Measurements from ENCODE around the gene RGS17.
"Not testable (repeated sequence)": the region's sequence is repeated elsewhere in the genome, so short reads cannot be mapped to it uniquely, and the experiment has no call there.

Gene RGS17

GRCh38 chr6:153110612-153111011 lies 20.5 kb downstream of the RGS17 start:
- not testable (repeated sequence) for H3K4me1 Mint-ChIP-seq (ENCODE audit: low read depth in 2 of 2); H3K36me3 Mint-ChIP-seq (ENCODE audit: insufficient read depth); H3K4me3 Mint-ChIP-seq; ATAC-seq (replicated peaks); DNase-seq; H3K27ac Mint-ChIP-seq
- Mint-ChIP-seq H3K9me3 (peaks cover 1 to 17% of the 10 kb centered on the region in 2 donors), H3K27me3 (peaks cover 9 to 37% of the 10 kb centered on the region in 2 donors)

- peaks cover 9 to 45% of the 10 kb centered on the region in 2 donors for H3K27me3 Mint-ChIP-seq
- no peaks in the 10 kb centered on the region for H3K36me3 Mint-ChIP-seq (ENCODE audit: insufficient read depth)
- H3K9me3 Mint-ChIP-seq = peaks cover 1 to 9% of the 10 kb centered on the region in 2 donors
- H3K27ac Mint-ChIP-seq = no peak overlapping the region
- DNase-seq (no peak), ATAC-seq (replicated peaks) (no peak)
- H3K4me3 Mint-ChIP-seq = no peak overlapping the region
- H3K4me1 Mint-ChIP-seq (ENCODE audit: low read depth in 2 of 2) = no peaks in the 10 kb centered on the region
Measured at GRCh38 chr6:153108315-153108714, 22.8 kb downstream of the RGS17 start.

GRCh38 chr6:153106021-153106420 lies 25.1 kb downstream of the RGS17 start:
- no peaks in the 10 kb centered on the region for H3K36me3 Mint-ChIP-seq (ENCODE audit: insufficient read depth)
- DNase-seq = no peak
- no peak overlapping the region for H3K4me3 Mint-ChIP-seq
- no peaks in the 10 kb centered on the region for H3K4me1 Mint-ChIP-seq (ENCODE audit: low read depth in 2 of 2)
- H3K27ac Mint-ChIP-seq = no peak overlapping the region
- H3K9me3 Mint-ChIP-seq = no peaks in the 10 kb centered on the region
- peaks cover 0 to 39% of the 10 kb centered on the region in 2 donors for H3K27me3 Mint-ChIP-seq
- ATAC-seq (replicated peaks) = no peak

GRCh38 chr6:153104220-153104619 lies 26.9 kb downstream of the RGS17 start:
- ATAC-seq (replicated peaks) = no peak
- no peaks in the 10 kb centered on the region for H3K9me3 Mint-ChIP-seq
- peaks cover 0 to 30% of the 10 kb centered on the region in 2 donors for H3K27me3 Mint-ChIP-seq
- H3K4me1 Mint-ChIP-seq (ENCODE audit: low read depth in 2 of 2) = no peaks in the 10 kb centered on the region
- no peak overlapping the region for H3K4me3 Mint-ChIP-seq
- DNase-seq = no peak
- no peak overlapping the region for H3K27ac Mint-ChIP-seq
- H3K36me3 Mint-ChIP-seq (ENCODE audit: insufficient read depth) = no peaks in the 10 kb centered on the region

GRCh38 chr6:153103319-153103655 lies 27.8 kb downstream of the RGS17 start:
- Mint-ChIP-seq H3K27ac (no peak overlapping the region), H3K36me3 (ENCODE audit: insufficient read depth) (no peaks in the 10 kb centered on the region), H3K27me3 (peaks cover 0 to 31% of the 10 kb centered on the region in 2 donors), H3K9me3 (no peaks in the 10 kb centered on the region), H3K4me3 (no peak overlapping the region), H3K4me1 (ENCODE audit: low read depth in 2 of 2) (no peaks in the 10 kb centered on the region)
- ATAC-seq (replicated peaks) (no peak), DNase-seq (no peak)

GRCh38 chr6:153102605-153103318 lies 28.3 kb downstream of the RGS17 start:
- Mint-ChIP-seq H3K4me3 (no peak overlapping the region), H3K9me3 (no peaks in the 10 kb centered on the region), H3K27me3 (peaks cover 0 to 31% of the 10 kb centered on the region in 2 donors), H3K27ac (no peak overlapping the region), H3K4me1 (ENCODE audit: low read depth in 2 of 2) (no peaks in the 10 kb centered on the region), H3K36me3 (ENCODE audit: insufficient read depth) (no peaks in the 10 kb centered on the region)
- no peak for DNase-seq
- ATAC-seq (replicated peaks) = no peak

- no peak for ATAC-seq (replicated peaks)
- H3K27me3 Mint-ChIP-seq = peaks cover 0 to 33% of the 10 kb centered on the region in 2 donors
- no peak overlapping the region for H3K27ac Mint-ChIP-seq
- no peak for DNase-seq
- no peaks in the 10 kb centered on the region for H3K9me3 Mint-ChIP-seq
- H3K36me3 Mint-ChIP-seq (ENCODE audit: insufficient read depth) = no peaks in the 10 kb centered on the region
- no peak overlapping the region for H3K4me3 Mint-ChIP-seq
- H3K4me1 Mint-ChIP-seq (ENCODE audit: low read depth in 2 of 2) = no peaks in the 10 kb centered on the region
Measured at GRCh38 chr6:153101461-153101860, 29.6 kb downstream of the RGS17 start.

- peaks cover 0 to 23% of the 10 kb centered on the region in 2 donors for H3K27me3 Mint-ChIP-seq
- ATAC-seq (replicated peaks) (no peak), DNase-seq (no peak)
- no peaks in the 10 kb centered on the region for H3K4me1 Mint-ChIP-seq (ENCODE audit: low read depth in 2 of 2)
- H3K36me3 Mint-ChIP-seq (ENCODE audit: insufficient read depth) = no peaks in the 10 kb centered on the region
- no peaks in the 10 kb centered on the region for H3K9me3 Mint-ChIP-seq
- no peak overlapping the region for H3K27ac Mint-ChIP-seq
- H3K4me3 Mint-ChIP-seq = peak overlapping the region; percentile 38 to 39
Measured at GRCh38 chr6:153099636-153100035, 31.4 kb downstream of the RGS17 start.

GRCh38 chr6:153096792-153097191 lies 34.3 kb downstream of the RGS17 start:
- ATAC-seq (replicated peaks) (no peak), DNase-seq (no peak)
- no peaks in the 10 kb centered on the region for H3K36me3 Mint-ChIP-seq (ENCODE audit: insufficient read depth)
- no peaks in the 10 kb centered on the region for H3K4me1 Mint-ChIP-seq (ENCODE audit: low read depth in 2 of 2)
- peaks cover 0 to 18% of the 10 kb centered on the region in 2 donors for H3K27me3 Mint-ChIP-seq
- no peaks in the 10 kb centered on the region for H3K9me3 Mint-ChIP-seq
- H3K27ac Mint-ChIP-seq = no peak overlapping the region
- no peak overlapping the region for H3K4me3 Mint-ChIP-seq

GRCh38 chr6:153096031-153096430 lies 35.1 kb downstream of the RGS17 start:
- H3K4me1 Mint-ChIP-seq (ENCODE audit: low read depth in 2 of 2) = no peaks in the 10 kb centered on the region
- H3K9me3 Mint-ChIP-seq = no peaks in the 10 kb centered on the region
- H3K4me3 Mint-ChIP-seq = no peak overlapping the region
- no peaks in the 10 kb centered on the region for H3K36me3 Mint-ChIP-seq (ENCODE audit: insufficient read depth)
- peaks cover 0 to 18% of the 10 kb centered on the region in 2 donors for H3K27me3 Mint-ChIP-seq
- ATAC-seq (replicated peaks) (no peak), DNase-seq (no peak)
- H3K27ac Mint-ChIP-seq = no peak overlapping the region

GRCh38 chr6:153092082-153093013 lies 38.7 kb downstream of the RGS17 start:
- H3K27me3 Mint-ChIP-seq = peaks cover 0 to 6% of the 10 kb centered on the region in 2 donors
- ATAC-seq (replicated peaks) (no peak), DNase-seq (no peak)
- no peaks in the 10 kb centered on the region for H3K4me1 Mint-ChIP-seq (ENCODE audit: low read depth in 2 of 2)
- no peak overlapping the region for H3K4me3 Mint-ChIP-seq
- no peak overlapping the region for H3K27ac Mint-ChIP-seq
- no peaks in the 10 kb centered on the region for H3K9me3 Mint-ChIP-seq
- H3K36me3 Mint-ChIP-seq (ENCODE audit: insufficient read depth) = no peaks in the 10 kb centered on the region

GRCh38 chr6:153090241-153090930 lies 40.7 kb downstream of the RGS17 start:
- no peaks in the 10 kb centered on the region for H3K4me1 Mint-ChIP-seq (ENCODE audit: low read depth in 2 of 2)
- no peak overlapping the region for H3K4me3 Mint-ChIP-seq
- H3K27me3 Mint-ChIP-seq = peaks cover 0 to 7% of the 10 kb centered on the region in 2 donors
- ATAC-seq (replicated peaks) = no peak
- no peak overlapping the region for H3K27ac Mint-ChIP-seq
- H3K36me3 Mint-ChIP-seq (ENCODE audit: insufficient read depth) = no peaks in the 10 kb centered on the region
- DNase-seq = no peak
- no peaks in the 10 kb centered on the region for H3K9me3 Mint-ChIP-seq

- Mint-ChIP-seq H3K27me3 (peaks cover 0 to 13% of the 10 kb centered on the region in 2 donors), H3K27ac (no peak overlapping the region), H3K9me3 (no peaks in the 10 kb centered on the region), H3K4me1 (ENCODE audit: low read depth in 2 of 2) (no peaks in the 10 kb centered on the region), H3K4me3 (no peak overlapping the region), H3K36me3 (ENCODE audit: insufficient read depth) (no peaks in the 10 kb centered on the region)
- no peak for ATAC-seq (replicated peaks)
- DNase-seq = no peak
Measured at GRCh38 chr6:153088796-153089195, 42.3 kb downstream of the RGS17 start.
